ENCODE data around the gene HEY2.

Gene HEY2

DNA sequence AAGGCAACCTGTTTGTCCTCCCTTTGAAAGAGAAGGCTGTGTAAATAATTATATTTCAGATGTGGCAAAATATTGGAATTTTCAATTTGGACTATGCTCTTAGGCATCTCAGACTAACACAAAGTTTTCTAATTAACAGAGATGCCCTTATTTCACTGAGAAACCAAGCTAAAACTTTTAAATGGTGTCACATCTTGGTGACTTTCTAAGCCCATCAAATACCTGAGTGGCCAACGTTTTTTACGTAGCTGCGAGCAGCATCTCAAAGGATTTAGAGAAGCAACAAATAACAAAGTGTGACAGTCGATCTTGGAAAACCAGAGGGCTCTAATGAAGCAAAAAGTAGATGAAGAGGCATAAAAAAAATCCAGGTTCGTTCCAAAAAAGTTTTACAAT lies 3.4 kb upstream of the HEY2 start:
- no peaks in the 10 kb centered on the region for H3K36me3 ChIP-seq (replicated peaks; ENCODE audit: insufficient read depth, low read length)
- no peaks in the 10 kb centered on the region for H3K9me3 ChIP-seq (replicated peaks; ENCODE audit: insufficient read depth, low read length)
- no peaks in the 10 kb centered on the region for H4K20me1 ChIP-seq (ENCODE audit: insufficient read depth, low read length)
- H3F3A ChIP-seq (ENCODE audit: insufficient read depth, low read length), result peaks cover 39% of the 10 kb centered on the region
- H3K9me2 ChIP-seq (replicated peaks; ENCODE audit: insufficient read depth, low read length), result no peaks in the 10 kb centered on the region
- H3K79me2 ChIP-seq (ENCODE audit: low read length), result no peaks in the 10 kb centered on the region
- H3K4me2 ChIP-seq (ENCODE audit: low read depth, low read length), result peak overlapping the region; percentile 89
- TF ChIP-seq, protein P1, sequence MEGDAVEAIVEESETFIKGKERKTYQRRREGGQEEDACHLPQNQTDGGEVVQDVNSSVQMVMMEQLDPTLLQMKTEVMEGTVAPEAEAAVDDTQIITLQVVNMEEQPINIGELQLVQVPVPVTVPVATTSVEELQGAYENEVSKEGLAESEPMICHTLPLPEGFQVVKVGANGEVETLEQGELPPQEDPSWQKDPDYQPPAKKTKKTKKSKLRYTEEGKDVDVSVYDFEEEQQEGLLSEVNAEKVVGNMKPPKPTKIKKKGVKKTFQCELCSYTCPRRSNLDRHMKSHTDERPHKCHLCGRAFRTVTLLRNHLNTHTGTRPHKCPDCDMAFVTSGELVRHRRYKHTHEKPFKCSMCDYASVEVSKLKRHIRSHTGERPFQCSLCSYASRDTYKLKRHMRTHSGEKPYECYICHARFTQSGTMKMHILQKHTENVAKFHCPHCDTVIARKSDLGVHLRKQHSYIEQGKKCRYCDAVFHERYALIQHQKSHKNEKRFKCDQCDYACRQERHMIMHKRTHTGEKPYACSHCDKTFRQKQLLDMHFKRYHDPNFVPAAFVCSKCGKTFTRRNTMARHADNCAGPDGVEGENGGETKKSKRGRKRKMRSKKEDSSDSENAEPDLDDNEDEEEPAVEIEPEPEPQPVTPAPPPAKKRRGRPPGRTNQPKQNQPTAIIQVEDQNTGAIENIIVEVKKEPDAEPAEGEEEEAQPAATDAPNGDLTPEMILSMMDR (IDR thresholded peaks at IDR 0.05; ENCODE audit: low read length), result no peak
- TF ChIP-seq EZH2phosphoT487 (IDR thresholded peaks at IDR 0.05; ENCODE audit: low read length) (no peak), EZH2 (optimal IDR thresholded peaks at IDR 0.05; ENCODE audit: low read depth, low read length) (no peak)
- no peak overlapping the region for H3K9ac ChIP-seq (ENCODE audit: low read length)
- no peak overlapping the region for H3K4me3 ChIP-seq (ENCODE audit: low read length)
- 0 out of 2 replicates have a peak, but pooled peaks cover 8% of the 10 kb centered on the region for H3K4me1 ChIP-seq (ENCODE audit: low read length)
- no peaks in the 10 kb centered on the region for H3K27me3 ChIP-seq (replicated peaks; ENCODE audit: insufficient read depth, low read length)
- no peak overlapping the region for H3K27ac ChIP-seq (ENCODE audit: low read length)
- H2AFZ ChIP-seq (ENCODE audit: low read length), result no peak overlapping the region
- no peak for DNase-seq

DNA sequence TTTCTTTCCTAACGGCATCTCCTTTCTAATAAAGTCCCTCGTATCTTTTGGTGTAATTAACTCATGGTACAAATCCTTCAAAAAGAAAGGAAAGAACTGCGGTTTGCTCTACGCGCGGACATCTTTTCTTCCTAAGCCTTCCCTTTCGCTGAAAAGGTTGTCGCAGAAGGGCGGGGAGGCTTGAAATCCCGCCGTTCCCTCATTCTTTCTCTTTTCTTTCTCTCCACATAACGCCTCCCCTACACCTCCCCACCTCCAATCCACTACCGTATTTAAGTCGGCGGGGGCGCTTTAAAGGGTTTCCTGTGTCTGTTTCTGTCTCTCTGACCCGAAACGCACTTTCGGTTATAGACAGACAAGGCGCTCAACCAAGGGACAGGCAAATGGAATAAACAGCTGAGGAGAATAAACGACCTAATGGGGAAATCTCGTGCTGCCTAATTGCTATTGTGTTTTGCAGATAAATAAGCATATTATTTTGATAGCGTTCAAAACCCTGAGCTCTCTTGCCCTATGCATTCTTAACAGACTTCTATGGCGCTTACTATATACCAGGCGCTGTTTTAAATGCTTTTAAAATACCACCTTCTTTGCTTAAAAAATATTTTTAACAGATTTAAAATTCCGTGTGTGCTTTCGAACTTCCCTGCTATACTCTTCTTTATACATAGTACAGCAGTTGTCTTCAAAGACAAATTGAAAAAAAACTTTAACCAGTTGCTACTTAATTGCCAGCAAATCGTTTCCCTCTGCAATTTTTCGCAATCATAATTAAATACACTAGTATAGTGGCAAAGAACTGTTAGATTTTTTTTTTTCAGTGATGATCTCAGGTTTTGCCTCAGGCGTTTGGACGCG lies 2.5 kb upstream of the HEY2 start:
- H3K4me1 ChIP-seq (ENCODE audit: low read length), result peaks cover 14% of the 10 kb centered on the region; the same call in 1 of the 2 replicates
- peak overlapping the region; percentile 70 for H3K4me3 ChIP-seq (ENCODE audit: low read length)
- TF ChIP-seq, protein P1 (IDR thresholded peaks at IDR 0.05; ENCODE audit: low read length), result no peak; the same call in 1 of the 2 replicates
- TF ChIP-seq EZH2 (optimal IDR thresholded peaks at IDR 0.05; ENCODE audit: low read depth, low read length) (no peak), EZH2phosphoT487 (IDR thresholded peaks at IDR 0.05; ENCODE audit: low read length) (no peak)
- H3F3A ChIP-seq (ENCODE audit: insufficient read depth, low read length), result peaks cover 39% of the 10 kb centered on the region
- DNase-seq, result peak; percentile 94
- no peaks in the 10 kb centered on the region for H3K27me3 ChIP-seq (replicated peaks; ENCODE audit: insufficient read depth, low read length)
- H2AFZ ChIP-seq (ENCODE audit: low read length), result peak overlapping the region; percentile 80
- no peaks in the 10 kb centered on the region for H3K36me3 ChIP-seq (replicated peaks; ENCODE audit: insufficient read depth, low read length)
- no peaks in the 10 kb centered on the region for H3K79me2 ChIP-seq (ENCODE audit: low read length)
- H3K4me2 ChIP-seq (ENCODE audit: low read depth, low read length), result peak overlapping the region; percentile 89
- no peaks in the 10 kb centered on the region for H3K9me2 ChIP-seq (replicated peaks; ENCODE audit: insufficient read depth, low read length)
- no peaks in the 10 kb centered on the region for H4K20me1 ChIP-seq (ENCODE audit: insufficient read depth, low read length)
- peak overlapping the region; percentile 94 for H3K9ac ChIP-seq (ENCODE audit: low read length)
- peak overlapping the region; percentile 94 for H3K27ac ChIP-seq (ENCODE audit: low read length)
- H3K9me3 ChIP-seq (replicated peaks; ENCODE audit: insufficient read depth, low read length), result no peaks in the 10 kb centered on the region

DNA sequence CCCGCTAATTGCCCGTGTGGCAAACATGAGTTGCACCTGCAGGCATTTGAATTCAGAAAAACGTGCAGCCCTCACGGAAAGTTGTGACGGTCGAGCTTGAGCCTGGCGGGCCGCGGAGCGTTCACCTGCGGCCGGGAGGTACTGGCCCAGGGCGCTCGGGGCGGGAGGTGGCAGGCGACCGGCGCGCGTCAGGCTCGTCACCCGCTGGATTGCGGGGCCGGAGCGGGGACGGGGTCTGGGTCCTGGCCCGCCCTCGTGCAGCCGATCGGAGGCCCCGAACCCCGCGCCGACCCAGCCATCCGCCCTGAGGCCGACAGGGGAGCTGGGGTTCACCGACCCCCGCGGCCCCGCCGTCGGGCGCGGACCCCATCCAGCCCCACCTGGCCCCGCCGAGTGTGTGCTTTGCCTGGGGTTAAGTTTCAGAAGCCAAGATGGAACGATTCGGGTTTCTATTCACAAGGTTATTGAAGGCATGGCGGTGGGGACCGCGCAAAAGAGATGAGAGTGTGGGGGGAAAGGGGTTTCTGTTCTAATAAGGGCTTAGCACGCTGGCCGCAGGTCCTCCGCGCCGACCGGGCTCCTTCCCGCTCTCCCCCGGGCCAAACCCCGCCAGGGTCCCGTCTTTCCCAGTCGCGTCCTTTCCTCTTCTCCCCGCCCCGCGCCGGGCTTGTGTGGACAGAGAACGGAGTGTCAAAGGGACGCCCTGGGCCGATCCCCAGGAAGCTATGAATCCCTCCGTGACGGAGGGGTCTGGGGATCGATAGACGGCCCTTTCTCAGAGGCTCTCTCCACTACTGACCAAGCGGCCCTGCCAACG lies 1.6 kb upstream of the HEY2 start:
- no peaks in the 10 kb centered on the region for H3K9me2 ChIP-seq (replicated peaks; ENCODE audit: insufficient read depth, low read length)
- peaks cover 39% of the 10 kb centered on the region for H3F3A ChIP-seq (ENCODE audit: insufficient read depth, low read length)
- TF ChIP-seq EZH2 (optimal IDR thresholded peaks at IDR 0.05; ENCODE audit: low read depth, low read length) (no peak), EZH2phosphoT487 (IDR thresholded peaks at IDR 0.05; ENCODE audit: low read length) (no peak)
- TF ChIP-seq, protein P1 (IDR thresholded peaks at IDR 0.05; ENCODE audit: low read length), result no peak
- no peaks in the 10 kb centered on the region for H3K9me3 ChIP-seq (replicated peaks; ENCODE audit: insufficient read depth, low read length)
- H4K20me1 ChIP-seq (ENCODE audit: insufficient read depth, low read length), result no peaks in the 10 kb centered on the region
- H3K4me2 ChIP-seq (ENCODE audit: low read depth, low read length), result peak overlapping the region; percentile 89
- H3K9ac ChIP-seq (ENCODE audit: low read length), result peak overlapping the region; percentile 94
- H3K4me1 ChIP-seq (ENCODE audit: low read length), result peaks cover 10% of the 10 kb centered on the region; the same call in 1 of the 2 replicates
- no peaks in the 10 kb centered on the region for H3K79me2 ChIP-seq (ENCODE audit: low read length)
- no peaks in the 10 kb centered on the region for H3K36me3 ChIP-seq (replicated peaks; ENCODE audit: insufficient read depth, low read length)
- H3K27me3 ChIP-seq (replicated peaks; ENCODE audit: insufficient read depth, low read length), result no peaks in the 10 kb centered on the region
- H3K27ac ChIP-seq (ENCODE audit: low read length), result peak overlapping the region; percentile 94
- H2AFZ ChIP-seq (ENCODE audit: low read length), result peak overlapping the region; percentile 80
- peak overlapping the region; percentile 70 for H3K4me3 ChIP-seq (ENCODE audit: low read length)
- DNase-seq, result peak; percentile 87
